Measurements from ENCODE around the gene EFHD2.
"Not testable (repeated sequence)": the region's sequence is repeated elsewhere in the genome, so short reads cannot be mapped to it uniquely, and the experiment has no call there.

Gene EFHD2

DNA sequence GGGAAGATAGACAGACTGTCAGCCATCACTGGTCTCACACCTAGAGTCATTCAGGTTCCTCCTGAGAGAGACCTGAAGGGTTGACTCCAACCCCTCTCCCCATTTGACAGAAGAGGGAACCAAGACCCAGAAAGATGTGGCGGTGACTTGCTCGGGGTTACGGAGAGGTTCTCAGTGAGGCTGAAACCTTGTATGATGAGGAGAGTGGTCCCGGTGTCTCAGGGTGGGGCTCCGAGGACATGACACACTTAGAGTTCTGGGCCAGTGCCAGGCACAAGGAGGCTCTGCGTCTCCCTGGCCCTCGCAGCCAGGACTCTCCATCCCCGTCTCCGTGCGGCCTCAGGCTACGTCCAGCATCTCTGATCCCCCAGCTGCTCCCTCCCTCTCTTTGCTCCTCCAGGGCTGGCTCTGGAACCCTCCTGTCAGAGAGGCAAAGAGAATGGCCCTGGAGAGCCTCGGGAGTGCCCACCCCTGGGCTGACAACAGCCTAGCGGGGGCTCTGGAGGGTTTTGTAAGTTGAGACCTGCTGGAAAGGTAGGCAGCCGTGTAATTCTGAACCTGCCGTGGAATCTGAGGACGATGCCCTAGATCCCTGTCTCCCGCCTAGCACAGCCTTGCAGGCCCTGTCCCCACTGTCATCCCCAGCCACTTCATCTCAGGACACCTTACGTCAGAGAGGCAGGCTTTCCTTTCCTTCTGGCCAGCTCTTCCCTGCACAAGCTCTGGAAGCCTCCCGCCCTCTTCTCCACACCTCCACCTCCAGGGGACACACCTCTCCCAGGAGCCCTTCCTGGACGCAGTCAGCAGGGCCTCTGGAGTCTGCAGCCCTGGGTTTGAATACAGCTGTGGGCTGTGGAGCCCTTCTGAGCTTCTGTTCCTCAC is 4.1 kb downstream of the EFHD2 start:
- no peak for DNase-seq

DNA sequence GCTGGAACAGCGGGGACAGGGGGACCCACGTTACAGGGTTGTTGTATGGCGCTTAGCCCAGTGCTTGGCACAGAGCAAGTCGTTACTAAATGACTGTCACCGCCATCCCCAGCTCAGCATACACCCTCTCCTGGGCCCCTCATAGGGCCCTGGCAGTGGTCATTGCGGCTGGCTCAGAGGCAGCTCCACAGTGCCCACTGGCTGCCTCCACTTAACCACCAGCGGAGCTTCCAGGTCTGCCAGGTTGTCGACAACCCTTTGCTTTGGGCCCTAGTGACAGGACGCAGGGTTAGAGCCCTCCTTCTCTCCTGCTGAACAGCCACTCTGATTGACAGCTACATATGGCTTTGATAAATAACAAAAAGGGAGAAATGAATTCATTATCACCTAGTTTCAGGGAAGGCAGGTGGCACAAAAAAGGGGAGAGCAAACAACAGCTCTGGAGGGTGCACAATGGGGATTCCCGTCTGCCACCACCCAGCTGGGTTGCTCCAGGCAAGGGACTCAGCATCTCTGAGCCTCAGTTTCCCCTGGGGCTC is 4.8 kb downstream of the EFHD2 start:
- DNase-seq: no peak

DNA sequence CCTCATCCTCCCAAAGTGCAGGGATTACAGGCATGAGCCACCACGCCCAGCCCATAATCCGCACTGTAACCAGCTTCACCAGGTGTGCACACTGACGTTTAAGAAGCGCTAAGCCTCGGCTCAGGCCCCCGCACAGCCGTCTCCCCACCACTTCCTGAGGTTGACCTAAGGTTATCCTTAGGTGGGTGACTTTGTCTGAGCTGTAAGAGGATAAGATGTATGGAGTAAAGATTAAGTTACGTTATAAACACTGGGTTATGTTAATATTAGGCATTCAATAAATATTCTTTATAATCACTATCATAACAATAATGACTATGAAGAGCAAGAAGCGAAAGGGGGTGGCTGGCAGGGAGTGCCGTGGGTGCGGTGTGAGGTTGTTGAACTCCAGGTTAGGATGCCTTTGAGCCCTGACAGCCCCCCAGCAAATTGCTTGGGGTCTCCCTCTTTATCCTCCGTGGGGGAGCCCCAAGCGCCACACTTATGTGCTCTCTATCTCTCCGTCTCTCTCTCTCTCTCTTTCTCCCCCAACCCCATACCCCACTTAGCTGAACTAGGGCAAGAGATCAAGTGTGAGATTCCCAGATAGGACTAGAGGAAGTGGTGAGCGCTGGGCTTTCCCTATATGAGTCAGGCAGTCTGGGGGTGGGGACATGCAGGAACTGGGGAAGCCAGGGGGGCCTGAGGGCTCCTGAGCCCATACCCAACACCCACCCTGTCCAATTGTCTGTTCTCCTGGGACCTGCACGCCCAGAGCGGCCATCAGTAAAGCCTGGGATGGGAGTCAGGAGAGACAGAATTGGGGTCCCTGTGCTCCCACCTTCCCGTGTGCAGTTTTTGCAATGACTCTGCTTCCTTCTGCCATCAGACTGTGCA is 7.6 kb downstream of the EFHD2 start:
- DNase-seq: peak; percentile 52 to 60

DNA sequence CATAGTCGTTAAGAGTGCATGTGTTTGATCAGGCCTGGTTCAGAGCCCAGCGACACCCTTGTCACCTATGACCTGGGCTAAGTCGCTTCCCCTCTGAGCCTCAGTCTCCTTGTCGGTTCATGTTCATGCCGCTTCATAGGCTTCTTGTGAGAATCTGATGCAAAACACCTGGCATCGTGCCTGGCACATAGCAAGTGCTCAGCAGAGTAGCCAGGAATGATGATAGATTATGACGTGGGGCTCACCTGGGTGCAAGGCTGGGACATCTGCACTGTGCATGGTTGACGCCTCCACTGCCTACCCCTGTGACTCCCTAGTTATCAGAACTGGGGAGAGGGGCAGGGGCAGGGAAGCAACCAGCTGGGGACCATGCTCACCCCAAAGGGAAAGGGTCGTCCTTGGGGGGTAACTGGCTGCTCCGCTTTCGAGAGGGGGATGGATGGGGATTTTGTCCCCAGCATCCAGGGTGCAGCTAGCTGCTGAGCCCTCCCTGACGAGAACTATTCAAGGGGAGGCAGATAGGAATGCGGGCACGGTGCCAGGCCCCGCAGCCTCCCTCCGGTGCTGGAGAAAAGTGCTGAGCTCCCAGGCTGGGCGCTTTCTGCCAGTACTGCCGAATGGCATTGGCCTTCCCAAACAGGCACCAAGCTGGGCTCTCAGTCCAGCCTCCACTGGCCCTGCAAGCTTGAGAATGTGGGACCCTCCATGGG is 9.3 kb downstream of the EFHD2 start:
- no peak for DNase-seq

DNA sequence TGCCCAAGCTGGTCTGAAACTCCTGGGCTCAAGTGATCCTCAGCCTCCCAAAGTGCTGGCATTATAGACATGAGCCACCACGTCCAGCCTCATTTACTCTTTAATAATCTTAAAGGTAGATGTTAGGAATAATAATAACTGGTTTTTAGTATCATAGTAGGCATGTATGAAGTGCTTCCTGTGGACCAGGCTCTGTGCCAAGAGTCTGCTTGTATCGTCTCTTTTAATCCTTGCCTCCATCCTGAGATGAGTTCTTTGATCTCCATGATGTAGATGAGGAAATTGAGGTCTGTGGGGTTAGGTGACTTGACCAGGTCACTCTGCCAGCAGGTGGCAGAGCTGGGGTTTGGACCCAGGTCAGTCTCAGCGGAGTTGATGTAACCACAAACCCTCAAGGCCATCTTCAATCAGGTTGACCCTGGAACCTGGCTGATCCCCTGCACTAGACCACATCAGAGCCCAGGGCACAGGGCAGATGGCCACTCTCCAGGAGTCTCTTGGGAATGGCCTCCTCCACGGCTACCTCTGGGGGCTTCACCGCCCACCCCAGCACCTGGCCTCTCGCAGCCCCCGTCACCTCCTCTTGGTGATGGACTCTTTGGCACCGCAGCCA is 11.3 kb downstream of the EFHD2 start:
- DNase-seq: no peak

DNA sequence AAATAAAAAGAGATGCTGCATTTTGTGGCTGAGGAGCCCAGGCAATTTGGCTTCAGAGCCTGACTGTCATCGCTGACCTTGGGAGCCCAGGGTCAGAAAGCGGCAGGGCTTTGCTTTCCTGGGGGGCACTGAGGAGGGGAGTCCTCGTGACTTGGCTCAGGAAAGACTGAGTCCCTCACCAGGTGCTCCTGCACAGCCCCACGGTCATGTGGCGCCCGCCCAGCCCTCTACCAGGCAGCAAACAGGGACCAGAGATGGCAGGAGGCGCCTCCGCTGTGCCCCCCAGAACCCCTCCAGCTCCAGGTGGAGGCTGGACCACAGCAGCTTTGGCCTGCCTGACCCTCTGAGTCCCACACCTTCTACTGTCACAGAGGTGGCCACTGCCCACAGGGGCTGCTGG is 13.2 kb downstream of the EFHD2 start:
- DNase-seq: no peak

DNA sequence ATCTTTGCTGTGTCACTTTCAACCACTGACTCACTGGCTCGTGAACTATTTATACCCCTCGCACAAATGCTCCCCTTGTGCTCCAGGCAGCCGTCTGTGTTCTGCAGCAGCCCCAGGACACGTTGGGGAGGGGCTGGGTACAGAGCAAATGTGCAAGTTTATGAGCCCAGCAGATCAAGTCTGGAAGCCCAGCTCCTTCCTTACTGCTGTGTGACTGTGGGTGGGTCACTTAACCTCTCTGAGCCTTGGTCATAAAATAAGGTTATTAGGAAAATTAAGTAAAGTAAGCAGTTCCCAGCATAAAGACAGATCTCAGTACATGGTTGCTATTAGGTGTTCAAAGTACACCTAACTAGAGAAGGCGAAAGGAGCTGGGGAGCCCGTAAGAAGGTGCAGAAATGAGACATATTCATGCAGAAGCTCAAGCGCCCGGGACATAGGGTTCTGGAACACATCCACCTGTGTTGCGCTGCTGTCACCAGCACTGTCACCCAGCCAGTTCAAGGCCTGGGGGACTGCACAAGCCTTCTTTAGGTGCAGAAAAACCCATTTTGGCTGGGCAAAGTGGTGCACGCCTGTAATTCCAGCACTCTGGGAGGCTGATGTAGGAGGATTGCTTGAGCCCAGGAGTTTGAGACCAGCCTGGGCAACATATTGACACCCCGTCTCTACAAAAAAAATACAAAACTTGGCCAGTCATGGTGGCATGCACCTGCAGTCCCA is 13.8 kb downstream of the EFHD2 start:
- DNase-seq: no peak

DNA sequence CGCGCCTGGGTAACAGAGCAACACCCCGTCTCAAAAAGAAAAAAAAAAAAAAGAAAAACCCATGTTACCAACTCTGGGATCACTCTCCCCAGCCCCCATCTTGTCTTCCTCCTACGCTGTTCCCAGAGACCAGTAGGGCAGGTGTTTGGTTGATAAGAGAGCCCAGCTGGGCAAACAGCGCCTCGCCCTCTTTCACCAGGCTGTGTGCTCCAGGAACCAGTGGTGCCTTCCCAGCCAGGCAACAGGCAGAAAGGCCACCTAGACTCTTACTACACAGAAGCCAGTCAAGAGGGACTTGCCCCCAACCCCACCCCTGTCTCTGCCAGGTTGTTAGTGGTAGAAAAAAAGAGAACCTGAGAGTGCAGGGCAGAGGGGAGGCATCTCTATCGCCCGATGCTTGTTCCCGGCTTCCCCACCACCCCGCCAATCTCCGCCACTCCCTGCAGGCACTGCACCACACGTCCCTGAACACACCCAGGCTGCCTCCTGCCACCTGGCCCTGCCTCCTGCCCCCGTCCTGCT is 14.5 kb downstream of the EFHD2 start:
- no peak for DNase-seq

DNA sequence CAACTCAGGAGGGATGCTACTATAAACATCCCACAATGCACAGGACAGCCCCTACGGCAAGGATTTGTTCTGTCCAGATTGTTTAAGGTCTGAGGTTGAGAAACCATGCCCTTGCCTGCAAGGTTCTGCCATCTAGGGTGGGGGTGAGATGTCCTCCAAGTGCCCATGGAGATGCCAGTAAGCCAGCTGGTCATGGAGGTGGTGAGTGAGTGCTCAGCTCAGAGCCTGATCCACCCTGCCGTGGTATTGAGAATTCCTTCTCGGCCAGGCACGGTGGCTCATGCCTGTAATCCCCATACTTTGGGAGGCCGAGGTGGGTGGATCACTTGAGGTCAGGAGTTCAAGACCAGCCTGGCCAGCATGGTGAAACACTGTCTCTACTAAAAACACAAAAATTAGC is 15.3 kb downstream of the EFHD2 start:
- DNase-seq: no peak

DNA sequence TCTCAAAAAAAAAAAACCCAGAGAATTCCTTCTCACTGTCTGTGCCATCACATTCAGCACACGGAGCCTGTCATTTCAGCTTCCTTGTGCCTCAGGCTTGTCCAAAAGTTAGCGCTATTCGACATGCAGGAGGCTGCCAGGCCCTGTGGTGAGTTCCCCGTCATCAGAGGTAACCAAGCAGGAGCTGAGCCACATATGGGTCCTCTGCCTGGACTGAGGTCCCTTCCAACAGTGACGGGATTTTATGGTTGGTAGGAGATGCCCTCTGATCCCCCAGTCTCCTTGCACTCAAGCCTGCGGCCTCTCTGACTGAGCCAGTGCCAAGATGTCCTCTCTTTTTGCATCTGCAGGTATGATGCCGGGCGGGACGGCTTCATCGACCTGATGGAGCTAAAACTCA is 15.8 kb downstream of the EFHD2 start:
- no peak for DNase-seq

DNA sequence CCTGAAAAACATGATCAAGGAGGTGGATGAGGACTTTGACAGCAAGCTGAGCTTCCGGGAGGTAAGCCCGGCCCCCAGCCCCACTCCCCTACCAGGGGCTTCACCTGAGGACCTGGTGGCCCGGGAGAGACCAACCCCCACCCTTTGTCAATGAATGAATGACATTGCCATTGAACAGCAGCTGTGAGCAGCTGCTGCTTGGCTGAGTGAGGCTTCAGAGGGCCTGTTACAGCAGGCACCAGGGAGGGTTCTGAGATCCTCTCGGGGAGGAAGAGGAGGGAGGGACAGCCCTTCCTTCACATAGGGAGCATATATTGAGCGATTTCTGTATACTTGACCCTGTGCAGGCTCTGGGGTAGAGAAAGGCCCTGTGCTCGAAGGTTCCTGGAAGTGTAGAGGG is 16.3 kb downstream of the EFHD2 start:
- no peak for DNase-seq

DNA sequence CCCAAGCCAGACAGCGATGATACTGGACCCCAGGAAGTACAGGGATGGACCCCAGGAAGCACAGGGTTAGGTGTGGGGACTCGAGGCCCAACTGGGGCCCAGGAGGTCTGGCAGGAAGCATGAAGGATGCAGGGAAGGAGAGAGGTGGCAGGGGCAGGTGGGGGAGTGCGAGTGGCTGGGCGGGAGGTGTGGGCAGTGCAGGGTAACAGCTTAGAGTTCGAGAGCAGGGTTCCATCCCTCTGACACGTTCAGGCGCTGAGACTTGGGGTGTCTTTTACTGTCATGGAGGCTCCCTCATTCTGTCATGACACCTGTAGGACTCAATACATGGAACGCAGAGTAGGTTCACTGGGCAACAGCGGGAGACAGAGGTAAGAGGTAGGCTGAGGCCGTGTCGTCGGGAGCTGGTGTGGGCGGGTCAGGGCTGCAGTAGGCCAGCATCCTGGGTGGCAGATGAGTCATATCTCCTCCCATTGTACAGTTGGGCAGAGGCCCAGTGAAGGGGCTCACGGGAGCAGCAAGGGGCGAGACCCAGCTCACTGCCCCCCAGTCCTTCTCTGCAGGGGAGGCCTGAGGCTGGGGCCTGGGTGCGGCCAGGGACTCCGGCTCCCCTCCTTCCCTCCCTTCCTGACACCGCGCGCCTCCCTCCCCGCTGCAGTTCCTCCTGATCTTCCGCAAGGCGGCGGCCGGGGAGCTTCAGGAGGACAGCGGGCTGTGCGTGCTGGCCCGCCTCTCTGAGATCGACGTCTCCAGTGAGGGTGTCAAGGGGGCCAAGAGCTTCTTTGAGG is 17.0 kb downstream of the EFHD2 start:
- no peak for DNase-seq

DNA sequence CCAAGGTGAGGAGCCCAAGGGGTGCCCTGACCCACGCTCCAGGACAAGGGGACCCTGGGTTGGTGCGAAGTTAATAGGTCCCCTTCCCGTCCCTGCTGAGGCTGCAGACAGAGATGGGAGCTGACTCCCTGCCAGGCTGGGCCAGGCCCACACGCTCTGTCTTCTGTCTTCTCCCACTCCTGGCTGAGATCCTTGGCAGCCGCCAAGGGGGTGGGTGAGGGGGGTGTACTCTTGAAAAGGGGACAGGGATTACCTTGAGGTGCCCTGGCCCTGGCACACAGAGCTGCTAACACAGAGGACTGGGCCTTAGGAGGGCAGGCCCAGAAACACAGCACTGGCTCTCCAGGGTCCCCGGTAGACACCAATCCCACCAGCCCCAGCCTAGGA is 17.6 kb downstream of the EFHD2 start:
- DNase-seq: no peak

DNA sequence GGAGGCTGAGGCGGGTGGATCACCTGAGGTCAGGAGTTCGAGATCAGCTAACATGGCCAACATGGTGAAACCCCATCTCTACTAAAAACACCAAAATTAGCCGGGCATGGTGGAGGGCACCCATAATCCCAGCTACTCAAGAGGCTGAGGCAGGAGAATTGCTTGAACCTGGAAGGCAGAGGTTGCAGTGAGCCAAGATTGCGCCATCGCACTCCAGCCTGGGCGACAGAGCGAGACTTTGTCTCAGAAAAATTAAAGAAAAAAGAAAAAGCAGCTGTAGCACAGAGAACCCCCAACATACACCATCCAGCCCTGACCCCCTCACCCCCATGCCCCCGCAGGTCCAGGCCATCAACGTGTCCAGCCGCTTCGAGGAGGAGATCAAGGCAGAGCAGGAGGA is 18.6 kb downstream of the EFHD2 start:
- DNase-seq: not testable (repeated sequence)

DNA sequence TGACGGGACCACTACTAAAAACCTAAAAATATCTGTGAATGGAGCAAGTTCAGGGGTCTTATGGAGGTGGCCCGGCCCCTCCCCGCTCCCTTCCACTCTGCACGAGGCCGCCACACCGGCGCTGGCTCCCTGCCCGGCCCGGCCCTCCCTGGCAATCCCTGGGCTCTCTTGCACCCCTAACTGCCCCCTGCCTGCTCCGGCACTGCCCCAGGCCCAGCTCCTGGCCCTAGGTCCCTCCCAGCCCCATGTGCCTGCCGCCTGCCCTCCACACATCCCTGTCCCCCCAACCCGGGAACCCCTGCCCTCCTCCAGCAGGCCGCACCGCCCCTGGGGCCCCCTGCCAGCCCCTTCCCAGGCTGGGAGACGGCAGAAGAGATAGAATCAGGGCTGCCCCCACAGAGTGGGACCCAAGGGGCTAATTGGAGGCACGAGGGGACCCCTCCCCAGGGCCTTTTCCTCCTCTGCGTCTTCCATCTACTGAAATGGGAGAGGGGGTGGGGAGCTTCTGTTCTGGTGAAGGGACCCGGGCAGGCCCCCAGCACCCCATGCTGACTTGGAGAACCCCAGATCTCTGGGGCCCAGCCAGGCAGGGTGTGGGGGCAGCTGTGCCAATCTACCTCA is 19.2 kb downstream of the EFHD2 start:
- DNase-seq: no peak

DNA sequence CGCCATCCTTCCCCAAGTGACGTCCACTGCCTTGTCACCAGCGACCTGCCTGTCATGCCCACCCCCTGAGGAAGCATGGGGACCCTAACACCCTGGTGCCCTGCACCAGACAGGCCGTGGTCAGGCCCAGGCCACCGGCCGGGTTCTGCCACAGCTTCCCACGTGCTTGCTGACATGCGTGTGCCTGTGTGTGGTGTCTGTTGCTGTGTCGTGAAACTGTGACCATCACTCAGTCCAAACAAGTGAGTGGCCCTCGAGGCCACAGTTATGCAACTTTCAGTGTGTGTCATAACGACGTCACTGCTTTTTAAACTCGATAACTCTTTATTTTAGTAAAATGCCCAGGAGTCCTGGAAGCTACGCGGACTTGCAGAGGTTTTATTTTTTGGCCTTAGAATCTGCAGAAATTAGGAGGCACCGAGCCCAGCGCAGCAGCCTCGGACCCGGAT is 20.0 kb downstream of the EFHD2 start:
- no peak for DNase-seq

DNA sequence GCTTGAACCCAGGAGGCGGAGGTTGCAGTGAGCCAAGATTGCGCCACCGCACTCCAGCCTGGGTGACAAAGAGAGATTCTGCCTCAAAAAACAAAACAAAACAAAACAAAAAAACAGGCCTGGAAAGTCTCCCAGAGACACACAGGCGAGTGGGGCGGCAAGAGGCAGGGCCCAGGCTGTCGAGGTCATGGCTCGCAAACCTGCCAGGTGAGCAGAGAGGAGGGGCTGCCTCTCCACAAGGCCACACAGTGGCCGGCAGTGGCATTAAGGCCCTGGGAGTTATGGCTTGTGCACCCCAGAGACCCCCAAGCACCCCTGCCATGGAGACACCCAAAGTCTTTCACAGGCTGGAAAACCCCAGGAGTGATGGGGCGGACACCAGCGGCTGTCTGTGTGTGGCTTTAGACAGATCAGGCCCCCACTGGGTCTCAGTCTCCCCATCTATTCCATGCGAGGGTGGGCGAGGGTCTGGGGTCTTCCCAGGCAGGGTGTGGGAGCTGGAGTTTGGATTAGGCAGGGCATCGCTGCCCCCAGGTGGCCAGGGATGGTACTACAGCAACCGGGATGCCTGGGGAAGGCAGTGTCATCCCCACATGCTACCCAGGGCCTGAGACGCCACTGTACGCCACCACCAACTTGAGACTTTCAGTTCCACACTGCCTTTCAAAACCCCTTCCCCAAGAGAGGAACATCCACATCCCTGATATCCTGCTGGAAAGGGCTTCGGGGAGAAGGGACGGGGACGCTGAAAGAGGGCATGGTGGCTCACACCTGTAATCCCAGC is 21.3 kb downstream of the EFHD2 start:
- DNase-seq: peak; percentile 70 to 78

DNA sequence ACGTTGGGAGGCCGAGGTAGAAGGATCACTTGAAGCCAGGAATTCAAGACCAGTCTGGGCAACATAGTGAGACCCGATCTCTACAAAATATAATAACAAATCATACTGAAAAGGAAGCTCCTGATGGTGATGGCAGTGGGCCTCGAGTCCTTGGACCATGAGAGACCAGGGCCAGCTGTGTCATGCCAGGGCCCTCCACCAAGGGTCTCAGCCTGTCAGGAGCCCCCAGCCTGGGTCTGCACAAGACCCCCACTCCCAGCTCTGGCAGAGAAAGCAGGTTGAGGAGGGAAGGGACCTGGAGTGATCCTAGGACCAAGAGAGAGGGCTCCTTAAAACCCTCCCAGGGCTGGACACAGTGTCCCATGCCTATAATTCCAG is 21.9 kb downstream of the EFHD2 start:
- no peak for DNase-seq

DNA sequence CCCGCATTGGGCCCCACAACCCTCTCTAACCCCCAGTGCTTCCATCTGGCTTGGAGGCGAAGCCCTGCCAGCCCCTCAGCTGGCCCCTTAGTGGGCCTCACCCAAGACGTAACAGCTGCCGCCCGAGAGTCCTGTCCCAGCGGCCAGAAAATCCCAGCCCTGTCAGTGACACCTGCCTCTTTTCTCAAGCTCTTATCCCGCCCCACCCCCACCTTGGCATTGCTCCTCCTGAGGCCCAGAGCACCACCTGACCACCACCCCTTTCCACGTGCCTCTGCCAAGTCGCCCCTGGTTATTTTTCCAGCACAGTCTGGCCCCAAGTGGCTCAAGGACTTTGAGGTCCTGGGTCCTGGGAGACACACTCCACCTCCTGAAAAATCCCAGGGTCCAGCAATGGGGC is 22.6 kb downstream of the EFHD2 start:
- DNase-seq: no peak

DNA sequence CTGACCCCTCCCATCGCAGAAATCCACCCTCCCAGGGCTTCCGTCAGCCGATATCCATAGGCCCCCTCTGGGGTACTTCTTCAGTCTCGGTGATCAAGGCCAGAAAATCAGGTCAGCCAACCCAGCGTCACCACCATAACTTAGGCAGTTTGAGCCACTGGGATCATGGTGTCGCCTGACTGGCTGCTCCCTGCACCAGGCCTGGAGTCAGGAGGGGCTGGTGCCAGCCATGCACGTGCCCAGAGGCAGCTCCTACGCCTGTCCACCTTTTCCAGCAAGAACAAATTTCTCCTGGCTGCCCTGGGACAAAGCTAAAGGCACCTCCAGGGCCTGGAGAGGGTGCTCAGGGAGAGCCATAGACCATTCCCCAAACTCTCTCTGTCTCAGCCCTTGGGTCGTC is 23.8 kb downstream of the EFHD2 start:
- no peak for DNase-seq
